Fibroblast of the aortic adventitia (primary cell): ENCODE measurements around the gene OVCA2. TPM values are rescaled to one million over a fixed set of nuclear protein-coding genes. Genes with fewer than 3 reads are reported as not detected.
A peak's percentile ranks its signal among the peaks of the same experiment; 100 is the strongest.

ENCODE experiments used
- DNase-seq: peaks from one replicate; pipeline ENCODE4 v3.0.0-alpha.2; 2010; ENCODE audit warnings: low read depth
- H3K4me3 ChIP-seq: 2 replicates; pipeline ENCODE4 v1.5.1; 2011; ENCODE audit warnings: low read depth, mild to moderate bottlenecking, control low read depth, low read length, moderate library complexity
- total RNA-seq: library from RNA; depleted of rRNA; stranded (reverse); fragments of >200 nt; gene quantifications from 2 replicates; pipeline ENCODE4 v1.2.3, GENCODE V29; 2012; ENCODE audit warnings: low replicate concordance
- TF ChIP-seq, protein P1 (sequence below): IDR thresholded peaks from 2 replicates; pipeline ENCODE4 v1.5.1; 2011; ENCODE audit warnings: mild to moderate bottlenecking, low read length, control low read depth, inconsistent platforms; ENCODE audit not compliant: insufficient read depth

The OVCA2 gene
- total RNA-seq, 1 donor = 38.8 TPM

DNA sequence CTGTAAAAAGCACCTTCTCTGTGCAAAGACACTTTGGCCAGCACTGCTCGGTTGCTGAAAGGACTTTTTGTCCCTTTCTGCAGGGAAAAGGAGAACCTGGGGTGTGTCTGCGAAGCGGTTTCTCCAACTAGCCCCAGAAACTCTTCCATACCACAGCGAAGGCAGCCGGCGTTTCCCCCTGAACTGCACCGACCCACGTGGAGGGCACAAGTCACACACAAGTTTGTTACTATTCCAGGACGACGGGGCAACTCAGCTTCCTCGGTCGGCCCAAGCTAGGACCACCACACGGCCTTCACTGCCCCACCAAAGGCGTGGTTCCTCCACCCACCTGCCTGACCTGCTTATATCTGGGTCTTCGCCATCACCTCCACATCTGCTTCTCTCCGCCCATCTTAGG, 18.6 kb upstream of the OVCA2 start:
- DNase-seq = no peak
- TF ChIP-seq, protein P1, sequence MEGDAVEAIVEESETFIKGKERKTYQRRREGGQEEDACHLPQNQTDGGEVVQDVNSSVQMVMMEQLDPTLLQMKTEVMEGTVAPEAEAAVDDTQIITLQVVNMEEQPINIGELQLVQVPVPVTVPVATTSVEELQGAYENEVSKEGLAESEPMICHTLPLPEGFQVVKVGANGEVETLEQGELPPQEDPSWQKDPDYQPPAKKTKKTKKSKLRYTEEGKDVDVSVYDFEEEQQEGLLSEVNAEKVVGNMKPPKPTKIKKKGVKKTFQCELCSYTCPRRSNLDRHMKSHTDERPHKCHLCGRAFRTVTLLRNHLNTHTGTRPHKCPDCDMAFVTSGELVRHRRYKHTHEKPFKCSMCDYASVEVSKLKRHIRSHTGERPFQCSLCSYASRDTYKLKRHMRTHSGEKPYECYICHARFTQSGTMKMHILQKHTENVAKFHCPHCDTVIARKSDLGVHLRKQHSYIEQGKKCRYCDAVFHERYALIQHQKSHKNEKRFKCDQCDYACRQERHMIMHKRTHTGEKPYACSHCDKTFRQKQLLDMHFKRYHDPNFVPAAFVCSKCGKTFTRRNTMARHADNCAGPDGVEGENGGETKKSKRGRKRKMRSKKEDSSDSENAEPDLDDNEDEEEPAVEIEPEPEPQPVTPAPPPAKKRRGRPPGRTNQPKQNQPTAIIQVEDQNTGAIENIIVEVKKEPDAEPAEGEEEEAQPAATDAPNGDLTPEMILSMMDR = no peak
- no peak overlapping the region for H3K4me3 ChIP-seq

DNA sequence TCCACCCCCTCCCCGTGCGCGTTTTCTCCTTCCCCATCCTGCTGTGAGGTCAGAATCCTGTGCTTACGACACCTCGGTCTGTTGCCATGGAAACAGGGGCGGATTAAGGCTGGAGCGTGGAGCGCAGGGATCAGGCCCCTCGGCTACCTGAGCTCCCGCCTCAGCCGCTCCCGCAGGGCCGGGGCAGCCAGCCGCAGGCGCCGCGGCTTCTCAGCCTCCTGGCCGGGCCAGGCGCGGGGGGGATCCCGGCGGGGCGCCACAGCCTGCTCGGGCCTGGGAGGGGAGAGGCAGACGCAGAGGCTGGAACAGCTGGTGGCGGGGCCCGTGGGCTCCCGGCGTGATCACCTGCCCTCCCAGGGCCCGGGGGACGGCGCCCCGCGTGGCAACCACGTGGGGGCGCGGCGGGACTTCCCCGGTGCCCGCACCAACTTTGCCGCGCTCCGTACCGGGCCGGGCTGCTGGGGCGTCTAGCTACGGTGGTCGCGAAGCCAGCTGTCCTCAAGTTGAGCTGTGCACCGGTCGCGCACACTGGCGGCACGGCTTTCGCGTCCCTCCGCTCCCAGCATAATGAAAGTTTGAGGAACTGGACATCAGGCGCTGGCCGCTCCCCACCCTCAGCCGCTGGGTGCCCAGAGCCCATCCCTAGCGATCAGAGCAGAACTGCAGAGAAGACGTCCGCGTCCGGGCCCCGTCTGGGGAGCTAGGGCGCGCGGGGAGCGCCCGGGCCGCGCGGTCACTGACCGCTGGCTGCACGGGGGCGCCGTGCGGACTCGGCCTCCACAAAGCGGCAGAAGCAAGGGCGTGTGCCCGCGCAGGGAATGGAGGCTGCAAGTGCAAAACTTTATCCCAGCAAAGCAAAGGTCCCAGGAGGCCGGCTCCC, 17.9 kb upstream of the OVCA2 start:
- DNase-seq = peak; percentile 35
- TF ChIP-seq, protein P1 = no peak

DNA sequence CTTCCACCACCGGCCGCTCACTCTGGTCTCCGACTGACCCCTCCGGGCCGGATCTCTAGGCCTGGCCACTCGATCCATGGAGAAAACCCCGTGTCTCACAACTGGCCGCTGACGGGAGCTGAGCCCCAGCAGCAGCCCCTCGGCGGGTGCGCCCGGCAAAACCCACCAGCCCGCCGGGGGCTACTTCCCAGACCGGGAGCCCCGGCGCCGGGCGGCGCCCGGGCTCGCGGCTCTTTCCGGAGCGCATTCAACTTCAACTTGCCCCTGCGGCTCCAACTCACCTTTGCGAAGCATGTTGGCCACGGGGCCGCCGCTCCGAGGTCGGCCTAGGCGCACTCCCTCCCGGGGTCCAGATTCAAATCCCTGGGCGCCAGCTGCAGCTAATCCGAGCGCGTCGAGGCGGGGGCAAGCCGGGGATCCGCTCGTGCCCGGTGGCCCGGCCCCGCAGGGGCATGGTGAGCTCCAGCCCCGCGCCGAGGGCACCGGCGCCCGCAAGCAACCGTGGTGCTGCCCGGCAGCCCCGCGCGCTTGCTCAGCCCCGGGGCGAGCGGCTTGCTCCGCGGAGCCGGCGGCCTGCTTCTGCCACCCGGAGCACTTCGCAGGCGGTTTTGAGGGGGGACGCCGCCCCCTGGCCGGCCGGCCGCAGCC, 17.1 kb upstream of the OVCA2 start:
- H3K4me3 ChIP-seq = peak overlapping the region; percentile 54
- TF ChIP-seq, protein P1 = no peak
- no peak for DNase-seq

More for the DNA sequence above, 17.9 kb upstream of the OVCA2 start:
- peak overlapping the region; percentile 42 for H3K4me3 ChIP-seq

DNA sequence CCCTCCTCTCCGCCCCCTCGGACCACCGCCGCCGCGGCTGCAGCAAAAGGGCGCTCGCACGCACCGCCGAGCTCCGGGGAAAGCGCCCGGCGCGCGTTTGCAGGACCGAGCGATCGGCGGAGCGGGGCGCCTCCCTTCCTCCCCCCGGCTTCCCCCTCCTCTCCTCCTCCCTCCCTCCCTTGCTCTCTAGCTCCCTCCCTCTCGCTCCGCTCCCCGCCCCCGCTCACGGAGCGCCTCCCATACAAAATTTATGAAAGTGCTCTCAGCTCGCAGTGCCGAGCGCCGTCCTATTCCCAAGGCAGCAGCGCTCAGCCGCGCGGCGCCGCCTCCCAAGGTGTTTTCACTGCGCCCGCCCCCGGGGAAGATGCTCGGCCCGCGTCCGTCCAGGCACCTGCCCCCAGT, 16.6 kb upstream of the OVCA2 start, which contains the start of gene RTN4RL1:
RTN4RL1 (minus strand) TSS at position 115 of the 402 bp plus-strand sequence. CDS start 469 bp downstream, outside the sequence.
- peak; percentile 52 for DNase-seq
- peak within 1 kb of the TSS; percentile 54 for H3K4me3 ChIP-seq
- TF ChIP-seq, protein P1 = no peak

DNA sequence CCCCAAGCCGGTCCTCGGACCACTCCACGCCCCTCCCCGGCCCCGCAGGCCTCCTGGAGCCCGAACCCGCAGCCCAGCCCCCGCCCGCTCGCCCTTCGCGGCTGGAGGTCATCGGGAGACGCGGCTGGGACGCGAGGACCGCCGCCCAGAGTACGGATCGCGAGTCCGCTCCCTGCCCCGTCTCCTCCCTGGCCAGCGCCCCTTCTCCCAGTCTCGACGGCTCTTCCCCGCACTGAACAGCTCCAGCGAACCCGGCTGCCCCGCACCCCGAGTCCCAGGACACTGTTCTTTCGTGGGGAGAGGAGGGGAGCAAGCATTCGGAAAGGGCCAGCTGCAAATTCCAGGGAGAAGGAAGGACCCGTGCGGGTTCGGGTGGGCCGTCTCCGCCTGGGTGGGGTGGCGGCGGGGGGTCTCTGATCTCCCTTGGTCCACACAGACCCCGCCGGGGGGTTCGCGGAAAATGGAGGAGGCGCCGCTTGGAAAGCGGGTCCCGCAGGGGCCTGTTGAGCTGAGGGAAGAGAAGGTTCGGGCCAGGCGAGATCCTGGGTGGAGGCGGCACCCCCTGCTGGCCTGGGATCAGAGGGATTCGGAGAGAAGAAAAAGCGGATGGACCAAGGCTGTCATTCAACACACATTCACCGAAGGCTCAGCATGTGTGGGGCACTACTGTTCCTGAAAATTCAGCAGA, 16.1 kb upstream of the OVCA2 start:
- H3K4me3 ChIP-seq = peak overlapping the region; percentile 54
- DNase-seq = peak; percentile 59

More for the DNA sequence above, 16.1 kb upstream of the OVCA2 start:
- TF ChIP-seq, protein P1 = peak; percentile 78
